Glutamatergic neuron (in vitro differentiated cells): ENCODE measurements around the gene IRX2. TPM values are rescaled to one million over a fixed set of nuclear protein-coding genes. Genes with fewer than 3 reads are reported as not detected.

ENCODE experiments used
- DNase-seq: peaks from one replicate; pipeline ENCODE4 v3.0.0; 2022
- H3K27ac Mint-ChIP-seq: one replicate; pipeline ENCODE4 v1.8.0; 2020; ENCODE audit warnings: mild to moderate bottlenecking, mixed read lengths, inconsistent platforms; ENCODE audit not compliant: unreplicated experiment
- H3K27me3 Mint-ChIP-seq: one replicate; pipeline ENCODE4 v1.8.0; 2020; ENCODE audit warnings: mild to moderate bottlenecking, moderate library complexity, mixed read lengths, inconsistent platforms; ENCODE audit not compliant: unreplicated experiment
- H3K36me3 Mint-ChIP-seq: one replicate; pipeline ENCODE4 v1.8.0; 2020; ENCODE audit warnings: mild to moderate bottlenecking, mixed read lengths, inconsistent platforms; ENCODE audit not compliant: unreplicated experiment
- H3K4me1 Mint-ChIP-seq: one replicate; pipeline ENCODE4 v1.8.0; 2020; ENCODE audit warnings: mild to moderate bottlenecking, low read depth, mixed read lengths, inconsistent platforms; ENCODE audit not compliant: unreplicated experiment
- H3K4me3 Mint-ChIP-seq: one replicate; pipeline ENCODE4 v1.8.0; 2020; ENCODE audit warnings: mild to moderate bottlenecking, mixed read lengths, inconsistent platforms; ENCODE audit not compliant: unreplicated experiment
- H3K9me3 Mint-ChIP-seq: one replicate; pipeline ENCODE4 v1.8.0; 2020; ENCODE audit warnings: mild to moderate bottlenecking, moderate library complexity, mixed read lengths, inconsistent platforms; ENCODE audit not compliant: unreplicated experiment
- total RNA-seq: library from RNA; stranded (reverse); fragmentation: NEBNext Ultra II Directional; extraction: Animal tissue kit (Norgen Biotek cat#: 25700); gene quantifications from one replicate; pipeline ENCODE4 v1.2.1, GENCODE V29; 2021; ENCODE audit not compliant: unreplicated experiment
- TF ChIP-seq, protein P1 (sequence below): fragments of 200-600 bp; sonication (generic); IDR thresholded peaks from one replicate; pipeline ENCODE4 v1.5.0; 2021; ENCODE audit not compliant: partially characterized antibody, unreplicated experiment

IRX2 gene
- total RNA-seq, 1 donor from 2014 or later = 60.7 TPM

- H3K4me3 Mint-ChIP-seq = peak overlapping the region; percentile 81
- no peak for DNase-seq
- H3K27ac Mint-ChIP-seq = no peak overlapping the region
- H3K27me3 Mint-ChIP-seq = peaks cover 17% of the 10 kb centered on the region
- H3K4me1 Mint-ChIP-seq = peaks cover 30% of the 10 kb centered on the region
- TF ChIP-seq, protein P1, sequence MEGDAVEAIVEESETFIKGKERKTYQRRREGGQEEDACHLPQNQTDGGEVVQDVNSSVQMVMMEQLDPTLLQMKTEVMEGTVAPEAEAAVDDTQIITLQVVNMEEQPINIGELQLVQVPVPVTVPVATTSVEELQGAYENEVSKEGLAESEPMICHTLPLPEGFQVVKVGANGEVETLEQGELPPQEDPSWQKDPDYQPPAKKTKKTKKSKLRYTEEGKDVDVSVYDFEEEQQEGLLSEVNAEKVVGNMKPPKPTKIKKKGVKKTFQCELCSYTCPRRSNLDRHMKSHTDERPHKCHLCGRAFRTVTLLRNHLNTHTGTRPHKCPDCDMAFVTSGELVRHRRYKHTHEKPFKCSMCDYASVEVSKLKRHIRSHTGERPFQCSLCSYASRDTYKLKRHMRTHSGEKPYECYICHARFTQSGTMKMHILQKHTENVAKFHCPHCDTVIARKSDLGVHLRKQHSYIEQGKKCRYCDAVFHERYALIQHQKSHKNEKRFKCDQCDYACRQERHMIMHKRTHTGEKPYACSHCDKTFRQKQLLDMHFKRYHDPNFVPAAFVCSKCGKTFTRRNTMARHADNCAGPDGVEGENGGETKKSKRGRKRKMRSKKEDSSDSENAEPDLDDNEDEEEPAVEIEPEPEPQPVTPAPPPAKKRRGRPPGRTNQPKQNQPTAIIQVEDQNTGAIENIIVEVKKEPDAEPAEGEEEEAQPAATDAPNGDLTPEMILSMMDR = no peak
- H3K36me3 Mint-ChIP-seq = peaks cover 11% of the 10 kb centered on the region
- H3K9me3 Mint-ChIP-seq = peaks cover 11% of the 10 kb centered on the region
These were observed 3.9 kb downstream of the IRX2 start for GRCh38 chr5:2747363-2748162.

GRCh38 chr5:2746561-2747032 is 4.9 kb downstream of the IRX2 start:
- H3K36me3 Mint-ChIP-seq = peaks cover 16% of the 10 kb centered on the region
- H3K4me3 Mint-ChIP-seq = peak overlapping the region; percentile 58
- peaks cover 17% of the 10 kb centered on the region for H3K27me3 Mint-ChIP-seq
- no peak for DNase-seq
- H3K9me3 Mint-ChIP-seq = peaks cover 8% of the 10 kb centered on the region
- peaks cover 37% of the 10 kb centered on the region for H3K4me1 Mint-ChIP-seq
- H3K27ac Mint-ChIP-seq = no peak overlapping the region
- TF ChIP-seq, protein P1 = no peak

- Mint-ChIP-seq H3K4me1 (peaks cover 41% of the 10 kb centered on the region), H3K9me3 (peaks cover 8% of the 10 kb centered on the region), H3K27me3 (peaks cover 15% of the 10 kb centered on the region), H3K27ac (peak overlapping the region; percentile 42), H3K36me3 (peaks cover 16% of the 10 kb centered on the region), H3K4me3 (peak overlapping the region; percentile 79)
- TF ChIP-seq, protein P1 = no peak
- no peak for DNase-seq
These were observed 7.0 kb downstream of the IRX2 start for GRCh38 chr5:2744485-2744884.

GRCh38 chr5:2742921-2743679 is 8.4 kb downstream of the IRX2 start:
- Mint-ChIP-seq H3K4me3 (peak overlapping the region; percentile 76), H3K9me3 (peaks cover 4% of the 10 kb centered on the region), H3K27me3 (peaks cover 13% of the 10 kb centered on the region), H3K4me1 (peaks cover 39% of the 10 kb centered on the region), H3K27ac (no peak overlapping the region), H3K36me3 (peaks cover 12% of the 10 kb centered on the region)
- TF ChIP-seq, protein P1 = no peak
- DNase-seq = no peak
